ENCODE data around the gene SNRK. TPM values are rescaled to one million over a fixed set of nuclear protein-coding genes. Genes with fewer than 3 reads are reported as not detected.

Gene SNRK
- total RNA-seq, 1 experiment from 2014 or later = 14.4 TPM

DNA sequence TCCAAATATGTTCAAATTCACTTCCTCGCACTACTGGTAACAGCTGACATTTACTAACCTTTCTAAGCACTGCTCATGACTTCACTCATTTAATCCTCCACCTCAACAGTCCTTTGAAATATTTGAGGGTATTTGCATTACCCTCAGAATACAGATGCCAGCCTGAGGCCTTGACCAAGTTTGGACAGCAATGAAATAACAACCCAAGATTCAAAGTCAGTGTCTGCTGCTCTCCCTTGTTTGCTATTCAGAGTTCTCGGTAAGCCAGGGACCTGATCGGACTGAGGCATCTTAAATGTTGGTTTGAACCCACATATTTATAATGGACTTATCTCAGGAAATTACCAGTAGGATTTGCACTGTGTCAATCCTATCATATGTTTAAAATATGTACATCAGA lies 19.9 kb upstream of the SNRK start:
- Histone ChIP-seq H3K4me3 (no peak overlapping the region), H3K9me3 (ENCODE audit: insufficient read depth, low read depth) (no peaks in the 10 kb centered on the region), H3K27ac (no peak overlapping the region), H4K20me1 (ENCODE audit: insufficient read depth) (no peaks in the 10 kb centered on the region), H3K9me2 (ENCODE audit: insufficient read depth) (no peaks in the 10 kb centered on the region), H3F3A (ENCODE audit: insufficient read depth, low read depth) (no peaks in the 10 kb centered on the region), H2AFZ (no peak overlapping the region), H3K79me2 (ENCODE audit: low read depth) (no peaks in the 10 kb centered on the region), H3K27me3 (ENCODE audit: insufficient read depth, low read depth) (no peaks in the 10 kb centered on the region), H3K36me3 (ENCODE audit: low read depth) (no peaks in the 10 kb centered on the region), H3K4me1 (replicated peaks; ENCODE audit: insufficient read depth) (no peaks in the 10 kb centered on the region), H3K4me2 (no peak overlapping the region)
- ChIA-PET CTCF (no interaction called here), POLR2A (ENCODE audit: unreplicated experiment) (no interaction called here)
- BruUV-seq (replicated peaks) = no TSS peak
- TF ChIP-seq, protein P1, sequence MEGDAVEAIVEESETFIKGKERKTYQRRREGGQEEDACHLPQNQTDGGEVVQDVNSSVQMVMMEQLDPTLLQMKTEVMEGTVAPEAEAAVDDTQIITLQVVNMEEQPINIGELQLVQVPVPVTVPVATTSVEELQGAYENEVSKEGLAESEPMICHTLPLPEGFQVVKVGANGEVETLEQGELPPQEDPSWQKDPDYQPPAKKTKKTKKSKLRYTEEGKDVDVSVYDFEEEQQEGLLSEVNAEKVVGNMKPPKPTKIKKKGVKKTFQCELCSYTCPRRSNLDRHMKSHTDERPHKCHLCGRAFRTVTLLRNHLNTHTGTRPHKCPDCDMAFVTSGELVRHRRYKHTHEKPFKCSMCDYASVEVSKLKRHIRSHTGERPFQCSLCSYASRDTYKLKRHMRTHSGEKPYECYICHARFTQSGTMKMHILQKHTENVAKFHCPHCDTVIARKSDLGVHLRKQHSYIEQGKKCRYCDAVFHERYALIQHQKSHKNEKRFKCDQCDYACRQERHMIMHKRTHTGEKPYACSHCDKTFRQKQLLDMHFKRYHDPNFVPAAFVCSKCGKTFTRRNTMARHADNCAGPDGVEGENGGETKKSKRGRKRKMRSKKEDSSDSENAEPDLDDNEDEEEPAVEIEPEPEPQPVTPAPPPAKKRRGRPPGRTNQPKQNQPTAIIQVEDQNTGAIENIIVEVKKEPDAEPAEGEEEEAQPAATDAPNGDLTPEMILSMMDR (conservative IDR thresholded peaks at IDR 0.05) = no peak
- TF ChIP-seq EZH2 (IDR thresholded peaks at IDR 0.05; ENCODE audit: low read depth) = no peak
- intact Hi-C loops (cut with micrococcal nuclease; ENCODE audit: unreplicated experiment) = no loop called here
- DNase-seq = no peak

DNA sequence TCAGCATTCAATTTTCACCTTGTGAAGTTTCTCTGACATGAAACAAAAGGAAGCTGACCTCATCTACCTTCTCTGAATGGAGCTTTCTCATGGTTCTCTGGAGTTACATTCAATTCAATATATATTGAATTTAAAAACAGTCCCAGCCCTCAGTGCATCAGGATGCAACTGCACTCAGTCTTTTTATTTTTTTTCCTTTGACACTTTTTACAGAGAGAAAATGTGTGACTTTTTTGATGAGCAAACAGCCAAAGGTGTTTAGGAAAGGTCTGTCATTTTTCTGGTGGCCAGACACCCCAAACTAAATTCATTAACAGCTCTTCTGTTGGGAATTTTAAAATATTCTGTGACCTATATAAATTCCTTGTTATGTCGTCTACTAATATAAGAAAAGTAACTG lies 19.3 kb upstream of the SNRK start:
- ChIA-PET CTCF (no interaction called here), POLR2A (ENCODE audit: unreplicated experiment) (no interaction called here)
- H3K36me3 ChIP-seq (ENCODE audit: low read depth) = no peaks in the 10 kb centered on the region

DNA sequence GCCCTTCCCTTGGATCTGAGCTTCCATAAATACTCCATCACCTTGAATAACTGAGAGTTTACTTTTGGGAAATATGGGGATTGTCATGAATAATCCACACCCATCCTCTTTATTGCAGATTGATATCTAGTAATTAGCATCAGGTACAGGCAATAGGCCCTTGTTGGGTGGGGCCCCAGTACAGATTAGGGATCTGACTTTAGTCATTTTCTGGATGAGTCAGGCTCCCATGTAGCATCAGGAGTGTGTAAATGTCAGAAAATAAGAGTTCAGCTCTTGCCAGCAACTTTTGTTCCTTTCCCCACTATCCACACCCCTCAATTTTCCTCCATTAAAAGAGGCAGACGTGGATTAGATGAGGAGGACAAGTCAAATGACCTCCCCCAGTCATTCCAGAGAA lies 17.7 kb upstream of the SNRK start:
- H3K4me1 ChIP-seq (replicated peaks; ENCODE audit: insufficient read depth) = no peaks in the 10 kb centered on the region
- BruUV-seq (replicated peaks) = no TSS peak
- H3K9me3 ChIP-seq (ENCODE audit: insufficient read depth, low read depth) = no peaks in the 10 kb centered on the region
- no peaks in the 10 kb centered on the region for H3K9me2 ChIP-seq (ENCODE audit: insufficient read depth)
- H2AFZ ChIP-seq = no peak overlapping the region
- no peak for TF ChIP-seq EZH2 (IDR thresholded peaks at IDR 0.05; ENCODE audit: low read depth)
- TF ChIP-seq, protein P1 (conservative IDR thresholded peaks at IDR 0.05) = no peak
- CTCF ChIA-PET = no interaction called here
- no peaks in the 10 kb centered on the region for H3F3A ChIP-seq (ENCODE audit: insufficient read depth, low read depth)
- no peaks in the 10 kb centered on the region for H4K20me1 ChIP-seq (ENCODE audit: insufficient read depth)
- POLR2A ChIA-PET (ENCODE audit: unreplicated experiment) = no interaction called here
- H3K4me2 ChIP-seq = no peak overlapping the region
- H3K27ac ChIP-seq = no peak overlapping the region
- no peaks in the 10 kb centered on the region for H3K27me3 ChIP-seq (ENCODE audit: insufficient read depth, low read depth)
- DNase-seq = no peak
- H3K79me2 ChIP-seq (ENCODE audit: low read depth) = no peaks in the 10 kb centered on the region
- intact Hi-C loops (cut with micrococcal nuclease; ENCODE audit: unreplicated experiment) = no loop called here
- no peaks in the 10 kb centered on the region for H3K36me3 ChIP-seq (ENCODE audit: low read depth)
- H3K4me3 ChIP-seq = no peak overlapping the region

More for the DNA sequence above, 19.3 kb upstream of the SNRK start:
- no peak for DNase-seq
- H3K79me2 ChIP-seq (ENCODE audit: low read depth) = no peaks in the 10 kb centered on the region
- no peak overlapping the region for H2AFZ ChIP-seq
- no peaks in the 10 kb centered on the region for H3K4me1 ChIP-seq (replicated peaks; ENCODE audit: insufficient read depth)
- intact Hi-C loops (cut with micrococcal nuclease; ENCODE audit: unreplicated experiment) = no loop called here
- no peaks in the 10 kb centered on the region for H3K9me3 ChIP-seq (ENCODE audit: insufficient read depth, low read depth)
- no peak for TF ChIP-seq EZH2 (IDR thresholded peaks at IDR 0.05; ENCODE audit: low read depth)
- TF ChIP-seq, protein P1 (conservative IDR thresholded peaks at IDR 0.05) = no peak
- H4K20me1 ChIP-seq (ENCODE audit: insufficient read depth) = no peaks in the 10 kb centered on the region
- no peak overlapping the region for H3K4me3 ChIP-seq
- no peaks in the 10 kb centered on the region for H3K27me3 ChIP-seq (ENCODE audit: insufficient read depth, low read depth)
- no peaks in the 10 kb centered on the region for H3K9me2 ChIP-seq (ENCODE audit: insufficient read depth)
- no peak overlapping the region for H3K4me2 ChIP-seq
- BruUV-seq (replicated peaks) = no TSS peak
- H3K27ac ChIP-seq = no peak overlapping the region
- no peaks in the 10 kb centered on the region for H3F3A ChIP-seq (ENCODE audit: insufficient read depth, low read depth)
